Uterus (tissue), 2 donors: ENCODE results near the gene WDR46.

Source experiments
- CTCF ChIP-seq, 4 experiments: fragments of 200-600 bp in 2 of 4; fragments of 450-650 bp in 2 of 4; sonication (generic) in 2 of 4; IDR thresholded peaks; one replicate each; pipeline ENCODE4 v1.5.1; 2016 to 2019; ENCODE audit warnings: antibody characterized with exemption in 4 of 4, mild to moderate bottlenecking in 2 of 4, moderate library complexity in 1 of 4
- POLR2A ChIP-seq, 2 donors: fragments of 450-650 bp; IDR thresholded peaks; one replicate each; pipeline ENCODE4 v1.6.1; 2016; ENCODE audit warnings: antibody characterized with exemption in 2 of 2, mild to moderate bottlenecking in 1 of 2, moderate library complexity in 1 of 2

- TF ChIP-seq CTCF (IDR thresholded peaks at IDR 0.05) (no peak), POLR2A (IDR thresholded peaks at IDR 0.05) (no peak)
Measured at GRCh38 chr6:33321227-33321626, 32.2 kb upstream of the WDR46 start.
